HG03378 (cell line): ENCODE measurements around the gene C1QTNF1.
A peak's percentile ranks its signal among the peaks of the same experiment; 100 is the strongest.
"Not testable (repeated sequence)": the region's sequence is repeated elsewhere in the genome, so short reads cannot be mapped to it uniquely, and the experiment has no call there.

Experiments used
- ATAC-seq: cut with Tn5 transposase; IDR thresholded peaks from one replicate; pipeline ENCODE4 v1.9.1; 2021; ENCODE audit warnings: mild to moderate bottlenecking, moderate library complexity; ENCODE audit not compliant: unreplicated experiment

C1QTNF1 gene

GRCh38 chr17:79052131-79052530 is 28.2 kb downstream of the C1QTNF1 start:
- no peak for ATAC-seq

- ATAC-seq: no peak
Measured at GRCh38 chr17:79053251-79053925, 29.4 kb downstream of the C1QTNF1 start.

GRCh38 chr17:79054200-79054960 is 30.4 kb downstream of the C1QTNF1 start:
- no peak for ATAC-seq

GRCh38 chr17:79055197-79055596 is 31.2 kb downstream of the C1QTNF1 start:
- no peak for ATAC-seq

GRCh38 chr17:79057737-79058385 is 33.9 kb downstream of the C1QTNF1 start:
- ATAC-seq: no peak

- no peak for ATAC-seq
Measured at GRCh38 chr17:79062691-79063090, 38.7 kb downstream of the C1QTNF1 start.

GRCh38 chr17:79064026-79064425 is 40.1 kb downstream of the C1QTNF1 start:
- no peak for ATAC-seq

GRCh38 chr17:79065105-79065670 is 41.2 kb downstream of the C1QTNF1 start:
- no peak for ATAC-seq

GRCh38 chr17:79066963-79067362 is 43.0 kb downstream of the C1QTNF1 start:
- ATAC-seq: no peak

GRCh38 chr17:79070266-79070880 is 46.4 kb downstream of the C1QTNF1 start:
- no peak for ATAC-seq

- ATAC-seq: no peak
Measured at GRCh38 chr17:79071161-79071740, 47.3 kb downstream of the C1QTNF1 start.

- ATAC-seq: no peak
Measured at GRCh38 chr17:79072544-79072943, 48.6 kb downstream of the C1QTNF1 start.

GRCh38 chr17:79073016-79073705 is 49.2 kb downstream of the C1QTNF1 start:
- no peak for ATAC-seq

GRCh38 chr17:79073706-79074088 is 49.7 kb downstream of the C1QTNF1 start:
- ATAC-seq: no peak

GRCh38 chr17:79074121-79074648 is 50.2 kb downstream of the C1QTNF1 start:
- ATAC-seq: not testable (repeated sequence)

- ATAC-seq: peak; percentile 50
Measured at GRCh38 chr17:79074649-79075445, 50.9 kb downstream of the C1QTNF1 start, which contains the start of gene ENGASE. TSS of gene ENGASE (plus strand) at chr17:79074824. CDS start at chr17:79074945, 121 bp downstream.

- peak; percentile 3 for ATAC-seq
Measured at GRCh38 chr17:79075446-79075750, 51.4 kb downstream of the C1QTNF1 start.

GRCh38 chr17:79075861-79076406 is 52.0 kb downstream of the C1QTNF1 start:
- ATAC-seq: no peak

- ATAC-seq: no peak
Measured at GRCh38 chr17:79077587-79077986, 53.6 kb downstream of the C1QTNF1 start.
